ENCODE measurements around the gene NELFE.
"Not testable (repeated sequence)": the region's sequence is repeated elsewhere in the genome, so short reads cannot be mapped to it uniquely, and the experiment has no call there.

NELFE gene, protein sequence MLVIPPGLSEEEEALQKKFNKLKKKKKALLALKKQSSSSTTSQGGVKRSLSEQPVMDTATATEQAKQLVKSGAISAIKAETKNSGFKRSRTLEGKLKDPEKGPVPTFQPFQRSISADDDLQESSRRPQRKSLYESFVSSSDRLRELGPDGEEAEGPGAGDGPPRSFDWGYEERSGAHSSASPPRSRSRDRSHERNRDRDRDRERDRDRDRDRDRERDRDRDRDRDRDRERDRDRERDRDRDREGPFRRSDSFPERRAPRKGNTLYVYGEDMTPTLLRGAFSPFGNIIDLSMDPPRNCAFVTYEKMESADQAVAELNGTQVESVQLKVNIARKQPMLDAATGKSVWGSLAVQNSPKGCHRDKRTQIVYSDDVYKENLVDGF

GRCh38 chr6:31958741-31959739 lies at the start of gene NELFE, which contains the start of gene SKIC2:
NELFE (minus strand) TSS chr6:31958971; CDS start chr6:31958446, 525 bp downstream.
SKIC2 (plus strand) TSS chr6:31959175; CDS start chr6:31959193, 18 bp downstream.
- H3K4me3 ChIP-seq (ENCODE audit: low read depth, low read length) = peak within 1 kb of the TSS; percentile 97
- TF ChIP-seq, protein P1, sequence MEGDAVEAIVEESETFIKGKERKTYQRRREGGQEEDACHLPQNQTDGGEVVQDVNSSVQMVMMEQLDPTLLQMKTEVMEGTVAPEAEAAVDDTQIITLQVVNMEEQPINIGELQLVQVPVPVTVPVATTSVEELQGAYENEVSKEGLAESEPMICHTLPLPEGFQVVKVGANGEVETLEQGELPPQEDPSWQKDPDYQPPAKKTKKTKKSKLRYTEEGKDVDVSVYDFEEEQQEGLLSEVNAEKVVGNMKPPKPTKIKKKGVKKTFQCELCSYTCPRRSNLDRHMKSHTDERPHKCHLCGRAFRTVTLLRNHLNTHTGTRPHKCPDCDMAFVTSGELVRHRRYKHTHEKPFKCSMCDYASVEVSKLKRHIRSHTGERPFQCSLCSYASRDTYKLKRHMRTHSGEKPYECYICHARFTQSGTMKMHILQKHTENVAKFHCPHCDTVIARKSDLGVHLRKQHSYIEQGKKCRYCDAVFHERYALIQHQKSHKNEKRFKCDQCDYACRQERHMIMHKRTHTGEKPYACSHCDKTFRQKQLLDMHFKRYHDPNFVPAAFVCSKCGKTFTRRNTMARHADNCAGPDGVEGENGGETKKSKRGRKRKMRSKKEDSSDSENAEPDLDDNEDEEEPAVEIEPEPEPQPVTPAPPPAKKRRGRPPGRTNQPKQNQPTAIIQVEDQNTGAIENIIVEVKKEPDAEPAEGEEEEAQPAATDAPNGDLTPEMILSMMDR (conservative IDR thresholded peaks at IDR 0.05; ENCODE audit: low read depth, low read length) = no peak
- DNase-seq (ENCODE audit: low read depth) = peak; percentile 98

DNA sequence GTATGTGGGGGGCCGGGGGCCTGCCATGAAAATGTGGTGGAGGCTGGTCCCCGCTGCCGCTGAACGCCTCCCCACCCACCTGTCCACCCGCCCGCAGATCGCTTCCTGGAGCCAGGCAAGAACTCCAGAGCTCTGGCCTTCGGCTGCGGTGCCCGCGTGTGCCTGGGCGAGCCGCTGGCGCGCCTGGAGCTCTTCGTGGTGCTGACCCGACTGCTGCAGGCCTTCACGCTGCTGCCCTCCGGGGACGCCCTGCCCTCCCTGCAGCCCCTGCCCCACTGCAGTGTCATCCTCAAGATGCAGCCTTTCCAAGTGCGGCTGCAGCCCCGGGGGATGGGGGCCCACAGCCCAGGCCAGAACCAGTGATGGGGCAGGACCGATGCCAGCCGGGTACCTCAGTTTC lies 49.3 kb upstream of the NELFE start:
- H3K4me3 ChIP-seq (ENCODE audit: low read depth, low read length); DNase-seq (ENCODE audit: low read depth): not testable (repeated sequence)

DNA sequence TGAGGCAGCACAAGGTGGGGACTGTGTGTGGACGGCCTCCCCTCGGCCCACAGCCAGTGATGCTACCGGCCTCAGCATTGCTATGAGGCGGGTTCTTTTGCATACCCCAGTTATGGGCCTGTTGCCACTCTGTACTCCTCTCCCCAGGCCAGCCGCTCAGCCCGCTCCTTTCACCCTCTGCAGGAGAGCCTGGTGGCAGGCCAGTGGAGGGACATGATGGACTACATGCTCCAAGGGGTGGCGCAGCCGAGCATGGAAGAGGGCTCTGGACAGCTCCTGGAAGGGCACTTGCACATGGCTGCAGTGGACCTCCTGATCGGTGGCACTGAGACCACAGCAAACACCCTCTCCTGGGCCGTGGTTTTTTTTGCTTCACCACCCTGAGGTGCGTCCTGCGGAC lies 48.3 kb upstream of the NELFE start:
- not testable (repeated sequence) for DNase-seq (ENCODE audit: low read depth); H3K4me3 ChIP-seq (ENCODE audit: low read depth, low read length)

GRCh38 chr6:32005991-32006529 lies 47.3 kb upstream of the NELFE start:
- H3K4me3 ChIP-seq (ENCODE audit: low read depth, low read length); DNase-seq (ENCODE audit: low read depth): not testable (repeated sequence)

GRCh38 chr6:32005538-32005880 lies 46.7 kb upstream of the NELFE start:
- DNase-seq (ENCODE audit: low read depth) = not testable (repeated sequence)

DNA sequence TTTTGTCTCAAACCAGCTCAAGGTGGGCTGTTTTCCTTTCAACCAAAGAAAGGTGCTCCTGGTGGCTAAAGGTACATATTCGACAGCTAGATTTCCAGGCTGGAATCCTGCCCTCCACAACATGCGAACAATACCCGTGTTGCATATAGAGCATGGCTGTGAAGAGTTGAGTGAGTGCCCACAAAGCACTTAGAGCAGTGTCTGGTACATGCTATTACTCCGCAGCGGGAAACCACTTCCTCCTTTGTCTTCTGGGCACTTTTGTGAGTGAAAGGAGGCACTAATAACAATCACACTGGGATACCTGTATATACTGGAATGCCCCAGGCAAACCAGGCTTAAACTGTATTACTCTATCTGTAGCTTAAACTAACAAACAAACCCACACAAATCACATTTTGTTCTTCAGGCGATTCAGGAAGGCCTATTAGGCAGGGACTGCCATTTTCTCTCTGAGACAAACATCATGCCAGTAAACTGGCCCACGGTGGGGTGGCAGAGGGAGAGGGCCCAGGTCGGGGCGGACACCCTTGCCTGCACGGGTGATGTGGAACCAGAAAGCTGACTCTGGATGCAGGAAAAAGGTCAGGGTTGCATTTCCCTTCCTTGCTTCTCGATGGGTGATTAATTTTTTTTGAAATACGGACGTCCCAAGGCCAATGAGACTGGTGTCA lies 46.2 kb upstream of the NELFE start:
- not testable (repeated sequence) for DNase-seq (ENCODE audit: low read depth); H3K4me3 ChIP-seq (ENCODE audit: low read depth, low read length)

More at GRCh38 chr6:32005538-32005880, 46.7 kb upstream of the NELFE start:
- H3K4me3 ChIP-seq (ENCODE audit: low read depth, low read length) = not testable (repeated sequence)

GRCh38 chr6:32004393-32004792 lies 45.6 kb upstream of the NELFE start:
- H3K4me3 ChIP-seq (ENCODE audit: low read depth, low read length); DNase-seq (ENCODE audit: low read depth): not testable (repeated sequence)

DNA sequence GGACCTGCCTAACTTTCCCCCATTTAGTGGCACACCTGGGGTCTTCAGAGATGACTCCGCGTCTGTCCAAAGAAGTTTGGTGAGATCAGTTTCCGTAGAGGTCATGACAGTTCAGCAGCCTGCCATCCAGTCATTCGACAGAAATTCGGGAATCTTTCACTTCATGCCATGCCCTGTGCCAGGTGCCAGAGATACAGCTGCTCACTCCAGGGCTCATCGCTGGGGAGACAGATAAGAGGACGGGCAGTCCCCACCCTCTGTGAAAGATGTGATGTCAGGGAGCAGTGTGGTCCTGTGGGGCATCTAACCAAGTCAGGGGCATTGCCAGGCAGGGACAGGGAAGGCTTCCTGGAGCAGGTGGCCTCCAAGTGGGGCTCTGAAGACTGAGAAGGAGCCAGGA lies 44.5 kb upstream of the NELFE start:
- DNase-seq (ENCODE audit: low read depth); H3K4me3 ChIP-seq (ENCODE audit: low read depth, low read length): not testable (repeated sequence)

DNA sequence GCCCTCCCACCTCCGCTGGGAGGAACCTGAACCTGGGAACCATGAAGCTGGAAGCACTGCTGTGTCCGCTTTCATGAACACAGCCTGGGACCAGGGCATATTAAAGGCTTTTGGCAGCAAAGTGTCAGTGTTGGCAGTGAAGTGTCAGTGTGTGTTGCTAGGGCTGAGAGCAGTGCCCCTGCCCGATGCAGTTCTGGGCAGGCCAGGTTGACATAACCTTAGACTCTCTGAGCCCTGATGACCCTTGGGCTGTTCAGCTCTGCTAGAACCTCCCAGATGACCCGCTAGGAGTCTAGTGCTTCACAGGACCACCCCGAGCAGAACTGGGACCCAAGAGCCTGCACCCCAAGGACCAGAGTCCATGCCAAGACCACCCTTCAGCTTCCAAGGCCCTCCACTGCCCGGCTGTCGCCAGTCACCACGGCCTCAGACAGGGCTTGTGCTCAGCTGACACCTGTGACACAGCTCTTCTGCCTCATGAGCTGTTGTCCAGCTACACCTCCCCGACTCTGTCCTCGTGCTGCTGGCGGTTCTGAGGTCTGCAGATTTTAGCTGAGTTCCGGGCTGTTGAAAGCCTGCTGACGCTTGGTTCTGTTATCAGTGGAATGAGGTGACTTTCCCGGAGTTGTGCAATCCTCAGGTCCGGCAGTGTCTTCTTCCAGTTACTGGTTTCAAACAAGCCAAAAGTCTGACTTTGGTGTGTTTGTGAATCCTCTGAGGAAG lies 43.9 kb upstream of the NELFE start:
- H3K4me3 ChIP-seq (ENCODE audit: low read depth, low read length); DNase-seq (ENCODE audit: low read depth): not testable (repeated sequence)

DNA sequence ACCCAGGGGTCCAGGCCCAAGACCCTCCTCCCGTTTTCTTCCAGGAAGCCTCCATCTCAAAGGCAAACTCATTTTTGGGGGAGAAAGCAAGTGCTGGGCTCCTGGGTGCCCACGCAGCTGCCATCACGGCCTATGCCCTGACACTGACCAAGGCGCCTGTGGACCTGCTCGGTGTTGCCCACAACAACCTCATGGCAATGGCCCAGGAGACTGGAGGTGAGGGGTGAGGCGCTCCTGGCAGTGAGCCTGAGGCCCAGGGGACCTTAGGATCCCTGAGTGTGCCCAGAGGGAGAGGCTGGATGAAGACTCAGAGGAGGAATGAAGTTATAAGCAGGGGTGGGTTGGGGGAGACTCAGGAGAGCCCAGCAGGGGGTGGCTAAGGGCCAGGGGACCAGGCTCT lies 37.6 kb upstream of the NELFE start:
- DNase-seq (ENCODE audit: low read depth); H3K4me3 ChIP-seq (ENCODE audit: low read depth, low read length): not testable (repeated sequence)

- not testable (repeated sequence) for DNase-seq (ENCODE audit: low read depth); H3K4me3 ChIP-seq (ENCODE audit: low read depth, low read length)
Measured at GRCh38 chr6:31994421-31994820, 35.6 kb upstream of the NELFE start.

GRCh38 chr6:31989363-31989762 lies 30.6 kb upstream of the NELFE start:
- DNase-seq (ENCODE audit: low read depth); H3K4me3 ChIP-seq (ENCODE audit: low read depth, low read length): not testable (repeated sequence)

- not testable (repeated sequence) for H3K4me3 ChIP-seq (ENCODE audit: low read depth, low read length); DNase-seq (ENCODE audit: low read depth)
Measured at GRCh38 chr6:31981744-31982143, 23.0 kb upstream of the NELFE start, which contains the start of gene C4A. C4A (plus strand) TSS chr6:31982057; CDS start chr6:31982108, 51 bp downstream.

DNA sequence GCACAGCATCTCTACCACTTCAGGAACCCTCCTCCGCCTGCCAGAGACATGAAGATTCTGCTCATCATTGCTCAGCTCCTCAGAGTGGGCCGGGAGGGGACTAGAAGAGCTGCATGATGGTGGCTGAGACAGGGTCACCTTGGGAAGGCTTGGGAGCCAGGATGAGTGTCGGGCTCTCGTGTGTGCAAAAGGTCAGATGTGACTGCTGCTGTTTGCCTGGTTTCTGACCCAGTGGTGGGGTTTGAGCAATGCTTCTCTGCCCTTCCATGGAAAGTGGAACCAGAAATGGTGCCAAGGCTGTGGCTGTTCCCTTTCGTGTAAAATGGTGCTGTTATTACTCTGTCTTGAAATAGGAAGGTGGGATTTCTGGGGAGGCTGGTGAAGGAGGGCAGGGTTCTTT lies 22.2 kb upstream of the NELFE start:
- DNase-seq (ENCODE audit: low read depth); H3K4me3 ChIP-seq (ENCODE audit: low read depth, low read length): not testable (repeated sequence)

DNA sequence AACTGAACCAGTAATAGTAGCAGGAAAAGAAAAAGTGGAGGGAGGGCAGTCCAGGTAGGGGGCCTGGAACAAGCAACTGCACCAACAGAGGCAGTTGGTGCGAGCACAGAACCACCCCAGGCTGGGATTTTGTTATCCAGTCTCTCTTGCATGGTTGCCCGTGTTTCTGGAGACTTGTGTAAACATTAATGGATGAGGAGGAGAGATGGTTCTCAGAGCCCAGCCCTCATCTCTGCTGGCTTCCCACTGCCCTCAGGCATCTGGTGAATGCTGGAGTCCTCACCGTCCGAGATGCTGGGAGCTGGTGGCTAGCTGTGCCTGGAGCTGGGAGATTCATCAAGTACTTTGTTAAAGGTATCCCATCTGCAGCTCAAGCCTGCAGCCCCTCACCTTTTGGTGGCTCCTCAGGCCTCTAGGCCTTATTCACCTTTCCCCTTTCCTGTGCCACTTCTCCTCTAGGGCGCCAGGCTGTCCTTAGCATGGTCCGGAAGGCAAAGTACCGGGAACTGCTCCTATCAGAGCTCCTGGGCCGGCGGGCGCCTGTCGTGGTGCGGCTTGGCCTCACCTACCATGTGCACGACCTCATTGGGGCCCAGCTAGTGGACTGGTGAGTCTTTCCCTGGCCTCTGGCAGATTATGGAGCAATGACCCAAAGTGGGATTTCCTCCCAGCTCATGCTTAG lies 21.6 kb upstream of the NELFE start:
- DNase-seq (ENCODE audit: low read depth); H3K4me3 ChIP-seq (ENCODE audit: low read depth, low read length): not testable (repeated sequence)
